H9 (cell line): Measurements from ENCODE around the gene UMOD. TPM values are rescaled to one million over a fixed set of nuclear protein-coding genes. Genes with fewer than 3 reads are reported as not detected.

Source experiments
- DNase-seq: peaks from one replicate; pipeline ENCODE4 v3.0.0-alpha.2; 2017
- H2AFZ ChIP-seq: one replicate; pipeline ENCODE4 v1.6.1; 2013; ENCODE audit warnings: mild to moderate bottlenecking, low read length, control low read depth, moderate library complexity
- H2AK5ac ChIP-seq: 2 replicates; pipeline ENCODE4 v1.6.1; 2013; ENCODE audit warnings: low read length, control low read depth, mixed read lengths; ENCODE audit not compliant: insufficient read length
- H2BK120ac ChIP-seq: one replicate; pipeline ENCODE4 v1.6.1; 2013; ENCODE audit warnings: low read depth, mild to moderate bottlenecking, low read length, control low read depth, inconsistent platforms; ENCODE audit not compliant: poor library complexity, severe bottlenecking
- H2BK12ac ChIP-seq: 2 replicates; pipeline ENCODE4 v1.6.1; 2013; ENCODE audit warnings: low read length, control low read depth, mixed read lengths, low read depth; ENCODE audit not compliant: insufficient read length
- H2BK15ac ChIP-seq: 2 replicates; pipeline ENCODE4 v1.6.1; 2013; ENCODE audit warnings: low read depth, low read length, control low read depth
- H2BK20ac ChIP-seq: one replicate; pipeline ENCODE4 v1.6.1; 2013; ENCODE audit warnings: low read depth, mild to moderate bottlenecking, low read length, control low read depth, inconsistent platforms; ENCODE audit not compliant: poor library complexity, severe bottlenecking
- H2BK5ac ChIP-seq: 2 replicates; pipeline ENCODE4 v1.6.1; 2013; ENCODE audit warnings: low read length, control low read depth, mixed read lengths; ENCODE audit not compliant: insufficient read length
- H3K14ac ChIP-seq: 2 replicates; pipeline ENCODE4 v1.6.1; 2013; ENCODE audit warnings: low read length, control low read depth; ENCODE audit not compliant: insufficient read depth
- H3K18ac ChIP-seq: 2 replicates; pipeline ENCODE4 v1.6.1; 2013; ENCODE audit warnings: low read depth, mild to moderate bottlenecking, mixed read lengths, low read length, control low read depth; ENCODE audit not compliant: insufficient read length
- H3K23ac ChIP-seq: 2 replicates; pipeline ENCODE4 v1.6.1; 2013; ENCODE audit warnings: low read length, control low read depth, mixed read lengths, low read depth; ENCODE audit not compliant: insufficient read length
- H3K23me2 ChIP-seq: 2 replicates; pipeline ENCODE4 v1.6.1; 2013; ENCODE audit warnings: low read depth, mild to moderate bottlenecking, mixed read lengths, low read length, control low read depth; ENCODE audit not compliant: insufficient read length, poor library complexity, severe bottlenecking
- H3K27ac ChIP-seq: 2 replicates; pipeline ENCODE4 v1.5.1; 2013; ENCODE audit warnings: low read length, control low read depth, mixed read lengths, low read depth; ENCODE audit not compliant: insufficient read length
- H3K27me3 ChIP-seq: 2 replicates; pipeline ENCODE4 v1.6.1; 2013; ENCODE audit warnings: low read length, control low read depth, inconsistent platforms; ENCODE audit not compliant: insufficient read depth
- H3K4ac ChIP-seq: 2 replicates; pipeline ENCODE4 v1.6.1; 2013; ENCODE audit warnings: low read depth, mild to moderate bottlenecking, control low read depth, inconsistent platforms, low read length, moderate library complexity
- H3K4me1 ChIP-seq: 2 replicates; pipeline ENCODE4 v1.6.1; 2013; ENCODE audit warnings: low read length, control low read depth, inconsistent platforms; ENCODE audit not compliant: insufficient read depth
- H3K4me2 ChIP-seq: 2 replicates; pipeline ENCODE4 v1.6.1; 2013; ENCODE audit warnings: low read length, control low read depth, mixed read lengths; ENCODE audit not compliant: insufficient read length, insufficient read depth
- H3K56ac ChIP-seq: 2 replicates; pipeline ENCODE4 v1.6.1; 2013; ENCODE audit warnings: low read depth, mild to moderate bottlenecking, mixed read lengths, low read length, control low read depth; ENCODE audit not compliant: insufficient read length
- H3K79me1 ChIP-seq: 2 replicates; pipeline ENCODE4 v1.6.1; 2013; ENCODE audit warnings: low read depth, mild to moderate bottlenecking, moderate library complexity, low read length, control low read depth, inconsistent platforms; ENCODE audit not compliant: insufficient read depth, poor library complexity, severe bottlenecking
- H3K79me2 ChIP-seq: 2 replicates; pipeline ENCODE4 v1.6.1; 2013; ENCODE audit warnings: low read length, control low read depth, inconsistent platforms; ENCODE audit not compliant: insufficient read depth
- H3K9ac ChIP-seq: 2 replicates; pipeline ENCODE4 v1.6.1; 2013; ENCODE audit warnings: low read length, control low read depth, mixed read lengths; ENCODE audit not compliant: insufficient read length; ENCODE audit errors: extremely low read depth
- H3K9me3 ChIP-seq: one replicate; pipeline ENCODE4 v1.6.1; 2013; ENCODE audit warnings: low read depth, low read length, inconsistent platforms; ENCODE audit not compliant: control insufficient read depth
- H3T11ph ChIP-seq: one replicate; pipeline ENCODE4 v1.6.1; 2013; ENCODE audit warnings: mild to moderate bottlenecking, low read length, control low read depth, inconsistent platforms
- H4K20me1 ChIP-seq: one replicate; pipeline ENCODE4 v1.6.1; 2013; ENCODE audit not compliant: control insufficient read depth, insufficient read length, insufficient read depth
- H4K5ac ChIP-seq: 2 replicates; pipeline ENCODE4 v1.6.1; 2013; ENCODE audit warnings: low read depth, mild to moderate bottlenecking, mixed read lengths, low read length, control low read depth; ENCODE audit not compliant: insufficient read length
- H4K8ac ChIP-seq: replicated peaks from 2 replicates; pipeline ENCODE4 v1.6.1; 2013; ENCODE audit warnings: low read length, control low read depth, mixed read lengths, low read depth; ENCODE audit not compliant: insufficient read length
- H4K91ac ChIP-seq: 2 replicates; pipeline ENCODE4 v1.6.1; 2013; ENCODE audit warnings: low read depth, mild to moderate bottlenecking, moderate library complexity, mixed read lengths, low read length, control low read depth; ENCODE audit not compliant: insufficient read length
- H3K27ac Mint-ChIP-seq, 3 experiments: 2 replicates in 2 of 3; 3 replicates in 1 of 3; pipeline ENCODE4 v1.8.0; 2020 to 2021; ENCODE audit warnings: mixed read lengths in 3 of 3, mild to moderate bottlenecking in 1 of 3, moderate library complexity in 1 of 3
- H3K27me3 Mint-ChIP-seq: 2 replicates; pipeline ENCODE4 v1.8.0; 2021; ENCODE audit warnings: low read depth, mild to moderate bottlenecking, moderate library complexity, mixed read lengths
- H3K36me3 Mint-ChIP-seq, 3 experiments: 2 replicates in 2 of 3; 3 replicates in 1 of 3; pipeline ENCODE4 v1.8.0; 2020 to 2021; ENCODE audit warnings: low read depth in 3 of 3, mixed read lengths in 3 of 3; ENCODE audit not compliant: insufficient read depth in 1 of 3
- H3K4me1 Mint-ChIP-seq, 2 experiments: 2 replicates each; pipeline ENCODE4 v1.8.0; 2020; ENCODE audit warnings: mixed read lengths in 2 of 2
- H3K4me3 Mint-ChIP-seq, 2 experiments: 2 replicates in 1 of 2; 3 replicates in 1 of 2; pipeline ENCODE4 v1.8.0; 2020 to 2021; ENCODE audit warnings: mild to moderate bottlenecking in 2 of 2, mixed read lengths in 2 of 2, moderate library complexity in 1 of 2
- H3K9me3 Mint-ChIP-seq, 2 experiments: 2 replicates in 1 of 2; 3 replicates in 1 of 2; pipeline ENCODE4 v1.8.0; 2020; ENCODE audit warnings: mild to moderate bottlenecking in 2 of 2, mixed read lengths in 2 of 2, moderate library complexity in 1 of 2
- WGBS: extraction: QIAGEN DNeasy Blood & Tissue Kit; methylation state at CpG from one replicate; pipeline ENCODE4 v1.1.7; 2013; ENCODE audit warnings: missing lambda C conversion rate, low lambda C conversion rate, mixed read lengths; ENCODE audit not compliant: insufficient read length; ENCODE audit errors: extremely low coverage; 5-methylcytosine and 5-hydroxymethylcytosine counted together
- total RNA-seq: library from RNA; stranded (reverse); gene quantifications from 2 replicates; pipeline ENCODE4 v1.2.1, GENCODE V29; 2021
- TF ChIP-seq, protein P1 (sequence below): fragments of 200-600 bp; sonication (generic); conservative IDR thresholded peaks from 3 replicates; pipeline ENCODE4 v1.8.0; 2021; ENCODE audit warnings: antibody characterized with exemption, mild to moderate bottlenecking

Gene UMOD
- total RNA-seq, 1 experiment from 2014 or later: not detected

DNA sequence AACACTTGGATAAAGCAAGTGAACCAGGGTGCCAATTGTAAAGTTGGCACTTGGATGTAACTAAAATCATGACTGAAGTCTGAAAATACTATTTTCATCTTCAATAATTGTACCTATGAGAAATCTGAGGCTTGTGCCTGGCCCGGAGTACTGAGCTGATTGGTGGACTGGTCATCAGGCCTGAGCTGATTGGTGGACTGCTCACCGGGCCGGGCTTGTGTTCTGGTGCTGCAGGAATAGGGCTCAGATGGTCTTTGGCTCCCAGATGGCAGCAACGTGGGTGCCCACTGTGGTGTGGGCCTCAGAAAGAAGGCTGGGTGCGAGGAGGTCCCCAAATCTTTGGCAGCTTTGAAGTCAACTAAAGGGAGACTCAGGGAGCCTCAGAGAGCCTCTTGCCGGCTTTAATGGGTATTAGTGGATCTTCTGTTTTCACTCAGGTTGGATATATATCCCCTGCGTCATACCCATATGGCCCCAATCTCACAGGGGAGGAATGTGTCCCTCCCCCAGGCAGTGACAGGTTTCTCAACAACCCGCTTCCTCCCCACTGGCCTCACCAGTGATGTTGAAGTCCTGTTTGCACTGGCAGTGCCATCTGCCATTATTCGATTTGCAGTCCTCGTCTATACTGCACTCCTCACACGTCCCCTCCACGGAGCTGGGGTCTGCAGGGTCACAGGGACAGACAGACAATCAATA, 4.7 kb downstream of the UMOD start:
- peaks cover 3 to 4% of the 10 kb centered on the region in 2 experiments for H3K4me1 Mint-ChIP-seq
- H4K5ac ChIP-seq: no peak overlapping the region
- peak; percentile 38 for DNase-seq
- no peaks in the 10 kb centered on the region; the same call in none of the 2 replicates for H3K27me3 Mint-ChIP-seq
- H2BK20ac ChIP-seq: no peak overlapping the region
- no peak overlapping the region for H2BK120ac ChIP-seq
- H3K14ac ChIP-seq: no peak overlapping the region
- H2BK15ac ChIP-seq: no peak overlapping the region
- H3K9me3 ChIP-seq: no peaks in the 10 kb centered on the region
- no CpG with 5 or more reads among the region's 12 CpGs for WGBS
- no peak overlapping the region for H3K27ac ChIP-seq
- H3K4me1 ChIP-seq: no peaks in the 10 kb centered on the region
- no peak overlapping the region for H3T11ph ChIP-seq
- no peaks in the 10 kb centered on the region for H3K23me2 ChIP-seq
- no peak overlapping the region for H3K9ac ChIP-seq
- H3K4me2 ChIP-seq: no peak overlapping the region
- no peak overlapping the region for H3K4me3 Mint-ChIP-seq
- H4K91ac ChIP-seq: no peak overlapping the region
- H3K4ac ChIP-seq: no peak overlapping the region
- H2AK5ac ChIP-seq: no peak overlapping the region
- H4K20me1 ChIP-seq: no peaks in the 10 kb centered on the region
- H3K79me1 ChIP-seq: no peaks in the 10 kb centered on the region
- H4K8ac ChIP-seq: no peak overlapping the region
- H3K18ac ChIP-seq: no peak overlapping the region
- no peak overlapping the region for H2BK12ac ChIP-seq
- no peak overlapping the region for H2BK5ac ChIP-seq
- no peaks in the 10 kb centered on the region for H3K79me2 ChIP-seq
- TF ChIP-seq, protein P1, sequence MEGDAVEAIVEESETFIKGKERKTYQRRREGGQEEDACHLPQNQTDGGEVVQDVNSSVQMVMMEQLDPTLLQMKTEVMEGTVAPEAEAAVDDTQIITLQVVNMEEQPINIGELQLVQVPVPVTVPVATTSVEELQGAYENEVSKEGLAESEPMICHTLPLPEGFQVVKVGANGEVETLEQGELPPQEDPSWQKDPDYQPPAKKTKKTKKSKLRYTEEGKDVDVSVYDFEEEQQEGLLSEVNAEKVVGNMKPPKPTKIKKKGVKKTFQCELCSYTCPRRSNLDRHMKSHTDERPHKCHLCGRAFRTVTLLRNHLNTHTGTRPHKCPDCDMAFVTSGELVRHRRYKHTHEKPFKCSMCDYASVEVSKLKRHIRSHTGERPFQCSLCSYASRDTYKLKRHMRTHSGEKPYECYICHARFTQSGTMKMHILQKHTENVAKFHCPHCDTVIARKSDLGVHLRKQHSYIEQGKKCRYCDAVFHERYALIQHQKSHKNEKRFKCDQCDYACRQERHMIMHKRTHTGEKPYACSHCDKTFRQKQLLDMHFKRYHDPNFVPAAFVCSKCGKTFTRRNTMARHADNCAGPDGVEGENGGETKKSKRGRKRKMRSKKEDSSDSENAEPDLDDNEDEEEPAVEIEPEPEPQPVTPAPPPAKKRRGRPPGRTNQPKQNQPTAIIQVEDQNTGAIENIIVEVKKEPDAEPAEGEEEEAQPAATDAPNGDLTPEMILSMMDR: no peak
- no peak overlapping the region for H3K27ac Mint-ChIP-seq
- H3K9me3 Mint-ChIP-seq: no peaks in the 10 kb centered on the region
- H3K27me3 ChIP-seq: no peaks in the 10 kb centered on the region
- H2AFZ ChIP-seq: no peak overlapping the region
- no peak overlapping the region for H3K56ac ChIP-seq
- H3K36me3 Mint-ChIP-seq: no peaks in the 10 kb centered on the region
- no peak overlapping the region for H3K23ac ChIP-seq
